Prostate gland (tissue), 2 donors: ENCODE data around the gene TMEM33.

Experiments
- CTCF ChIP-seq, 4 experiments: fragments of 200-600 bp in 2 of 4; fragments of 450-650 bp in 2 of 4; sonication (generic) in 2 of 4; IDR thresholded peaks; 1 replicate in 3 of 4; 2 replicates in 1 of 4; pipeline ENCODE4 v1.5.1; 2016 to 2019; ENCODE audit warnings: antibody characterized with exemption in 4 of 4, mild to moderate bottlenecking in 2 of 4, moderate library complexity in 2 of 4
- POLR2A ChIP-seq: fragments of 450-650 bp; IDR thresholded peaks from one replicate; pipeline ENCODE4 v1.6.1; 2016; ENCODE audit warnings: antibody characterized with exemption, mild to moderate bottlenecking

- peak in 3 of 4 experiments; percentile 16 to 32 (median 17) for TF ChIP-seq CTCF (IDR thresholded peaks at IDR 0.05)
- TF ChIP-seq POLR2A = no peak
These were observed 22.4 kb downstream of the TMEM33 start for GRCh38 chr4:41957634-41958033.
